B cell (primary cell): Measurements from ENCODE around the gene SLAMF9. TPM values are rescaled to one million over a fixed set of nuclear protein-coding genes. Genes with fewer than 3 reads are reported as not detected.

Experiments used
- ATAC-seq: fragments of 200-7000 bp; cut with Tn5 transposase; one replicate; pipeline ENCODE4 v1.10.0; 2021; ENCODE audit warnings: low read depth, mild to moderate bottlenecking, moderate number of reproducible peaks, moderate library complexity
- CTCF ChIA-PET: fragments of 350-600 bp; sonication (Branson Sonifier 250); formaldehyde crosslinking; loops from one replicate; lab custom pipeline; 2021; ENCODE audit warnings: antibody characterized with exemption, inconsistent platforms; lab: Charles Lee
- POLR2A ChIA-PET: fragments of 350-600 bp; sonication (Branson Sonifier 250); formaldehyde crosslinking; loops from one replicate; lab custom pipeline; 2021; ENCODE audit warnings: antibody characterized with exemption; lab: Charles Lee
- DNase-seq: peaks from one replicate; pipeline ENCODE4 v3.0.0; 2013
- H2AFZ ChIP-seq: 2 replicates; pipeline ENCODE4 v1.6.1; 2012; ENCODE audit warnings: mild to moderate bottlenecking, low read depth, low read length; ENCODE audit not compliant: insufficient read depth, poor library complexity, severe bottlenecking
- H3K27ac ChIP-seq, 2 donors: 1 replicate in 1 of 2; 2 replicates in 1 of 2; pipeline ENCODE4 v1.5.1; 2012 to 2013; ENCODE audit warnings: low read length in 2 of 2, mild to moderate bottlenecking in 2 of 2, moderate library complexity in 1 of 2
- H3K27me3 ChIP-seq, 4 experiments: fragments of 200-600 bp in 1 of 4; sonication (generic) in 1 of 4; replicated peaks in 1 of 4; 1 replicate in 2 of 4; 2 replicates in 2 of 4; pipeline versions ENCODE4 v1.6.1 to v1.7.0; 2013 to 2016; ENCODE audit warnings: low read length in 3 of 4, mild to moderate bottlenecking in 2 of 4, mixed read lengths in 1 of 4, moderate library complexity in 1 of 4; ENCODE audit not compliant: insufficient read depth in 4 of 4, control insufficient read depth in 3 of 4; ENCODE audit errors: control extremely low read depth in 1 of 4
- H3K36me3 ChIP-seq, 2 experiments: replicated peaks in 1 of 2; 1 replicate in 1 of 2; 2 replicates in 1 of 2; pipeline versions ENCODE4 v1.6.1 to v1.7.1; 2013; ENCODE audit warnings: low read length in 1 of 2; ENCODE audit not compliant: insufficient read depth in 2 of 2, control insufficient read depth in 1 of 2; ENCODE audit errors: control extremely low read depth in 1 of 2, extremely low read depth in 1 of 2
- H3K4me1 ChIP-seq, 2 donors: fragments of 200-600 bp in 1 of 2; sonication (generic) in 1 of 2; 1 replicate in 1 of 2; 2 replicates in 1 of 2; pipeline versions ENCODE4 v1.5.1 to v1.6.1; 2013 to 2017; ENCODE audit warnings: low read length in 2 of 2; ENCODE audit not compliant: control insufficient read depth in 2 of 2, insufficient read depth in 2 of 2
- H3K4me2 ChIP-seq: replicated peaks from 2 replicates; pipeline ENCODE3; 2012; ENCODE audit warnings: mild to moderate bottlenecking, low read depth, low read length; ENCODE audit not compliant: poor library complexity, severe bottlenecking
- H3K4me3 ChIP-seq, 5 experiments: fragments of 200-600 bp in 1 of 5; sonication (generic) in 1 of 5; 1 replicate in 3 of 5; 2 replicates in 2 of 5; pipeline versions ENCODE4 v1.5.1 to v1.7.0; 2011 to 2016; ENCODE audit warnings: low read length in 4 of 5, mild to moderate bottlenecking in 4 of 5, low read depth in 2 of 5, control low read depth in 1 of 5, moderate library complexity in 1 of 5; ENCODE audit not compliant: insufficient read depth in 1 of 5; ENCODE audit errors: control extremely low read depth in 1 of 5, extremely low read depth in 1 of 5
- H3K79me2 ChIP-seq: fragments of 200-600 bp; sonication (generic); one replicate; pipeline ENCODE4 v1.6.0; 2016; ENCODE audit warnings: low read length; ENCODE audit not compliant: control insufficient read depth, insufficient read depth
- H3K9ac ChIP-seq: fragments of 200-600 bp; sonication (generic); 2 replicates; pipeline ENCODE4 v1.6.1; 2017; ENCODE audit warnings: mild to moderate bottlenecking, low read length, moderate library complexity
- H3K9me3 ChIP-seq, 3 donors: one replicate each; pipeline versions ENCODE4 v1.6.1 to v1.7.1; 2013; ENCODE audit warnings: low read length in 2 of 3; ENCODE audit not compliant: control insufficient read depth in 2 of 3, insufficient read depth in 1 of 3; ENCODE audit errors: control extremely low read depth in 1 of 3
- H4K20me1 ChIP-seq: 2 replicates; pipeline ENCODE4 v1.6.0; 2012; ENCODE audit warnings: mild to moderate bottlenecking, low read length; ENCODE audit not compliant: insufficient read depth, control insufficient read depth, poor library complexity, severe bottlenecking
- H3K27ac Mint-ChIP-seq: one replicate; pipeline ENCODE4 v1.8.0; 2021; ENCODE audit warnings: mixed read lengths
- H3K27me3 Mint-ChIP-seq: one replicate; pipeline ENCODE4 v1.8.0; 2021; ENCODE audit warnings: mixed read lengths
- H3K4me1 Mint-ChIP-seq: one replicate; pipeline ENCODE4 v1.8.0; 2021; ENCODE audit warnings: mixed read lengths
- H3K4me3 Mint-ChIP-seq: one replicate; pipeline ENCODE4 v1.8.0; 2021; ENCODE audit warnings: mixed read lengths
- H3K9me3 Mint-ChIP-seq: one replicate; pipeline ENCODE4 v1.8.0; 2022; ENCODE audit warnings: mixed read lengths; ENCODE audit not compliant: insufficient read depth
- CTCF ChIP-seq: fragments of 200-600 bp; IDR thresholded peaks from one replicate; pipeline ENCODE4 v1.8.0; 2022; ENCODE audit warnings: antibody characterized with exemption, mild to moderate bottlenecking
- EZH2 ChIP-seq: IDR thresholded peaks from 2 replicates; pipeline ENCODE4 v1.6.1; 2012; ENCODE audit warnings: borderline replicate concordance, low read depth, mild to moderate bottlenecking, moderate library complexity, low read length; ENCODE audit not compliant: insufficient read depth, poor library complexity, severe bottlenecking
- WGBS: methylation state at CpG from one replicate; pipeline ENCODE4 v1.1.5; 2013; ENCODE audit warnings: missing lambda C conversion rate; ENCODE audit not compliant: insufficient coverage; 5-methylcytosine and 5-hydroxymethylcytosine counted together
- intact Hi-C: fragments of 100-400 bp; cut with micrococcal nuclease; formaldehyde crosslinking; loops from one replicate; pipeline ENCODE4 v1.10.0; 2022
- polyA plus RNA-seq: library from polyadenylated mRNA; depleted of rRNA; stranded (reverse); fragments of >200 nt; gene quantifications from 2 replicates; pipeline ENCODE4 v1.2.3, GENCODE V29; 2012
- total RNA-seq, 2 donors: library from RNA; stranded (reverse); fragments of 120-200 nt in 1 of 2; gene quantifications; 1 replicate in 1 of 2; 2 replicates in 1 of 2; pipeline versions ENCODE4 v1.2.3 to v1.2.4, GENCODE V29; 2013 to 2022

SLAMF9 gene
- total and polyA plus RNA-seq, 2 donors (not counting 1 experiment from before 2014, with no cell fraction given) = not detected

- CTCF ChIA-PET = interaction anchor here (1.6 kb wide), 1 partner anchor 13 kb away, joined by 8 read pairs; no protein-coding TSS in a partner anchor
- H3K4me2 ChIP-seq = no peak overlapping the region
- H3K4me1 Mint-ChIP-seq = peaks cover 5% of the 10 kb centered on the region
- 96% methylated on average over 2 of the region's 2 CpGs for WGBS
- H3K4me3 Mint-ChIP-seq = no peak overlapping the region
- peaks cover 44% of the 10 kb centered on the region for H3K27me3 Mint-ChIP-seq
- H3K27ac Mint-ChIP-seq = no peak overlapping the region
- no peak overlapping the region for H2AFZ ChIP-seq
- peaks cover 0 to 11% (median 7%) of the 10 kb centered on the region in 4 experiments for H3K27me3 ChIP-seq
- H3K4me1 ChIP-seq = no peaks in the 10 kb centered on the region
- TF ChIP-seq EZH2 = no peak
- no peak for TF ChIP-seq CTCF
- H3K79me2 ChIP-seq = no peaks in the 10 kb centered on the region
- H3K27ac ChIP-seq = no peak overlapping the region
- no peak overlapping the region for H3K4me3 ChIP-seq
- no peaks in the 10 kb centered on the region for H3K9me3 Mint-ChIP-seq
- H3K9me3 ChIP-seq = peaks cover 0 to 1% (median 0%) of the 10 kb centered on the region in 3 donors
- DNase-seq = no peak
- no peaks in the 10 kb centered on the region for H3K36me3 ChIP-seq
- no peak overlapping the region for H3K9ac ChIP-seq
- intact Hi-C loops = no loop called here
- no peaks in the 10 kb centered on the region for H4K20me1 ChIP-seq
- POLR2A ChIA-PET = no interaction called here
- no peak for ATAC-seq
These were observed 40.9 kb upstream of the SLAMF9 start for GRCh38 chr1:159994896-159995295.

- no peak overlapping the region for H3K27ac ChIP-seq
- H3K4me2 ChIP-seq = no peak overlapping the region
- CTCF ChIA-PET = interaction anchor here (1.0 to 1.6 kb wide), 2 partner anchors 11 to 14 kb away, joined by 4 to 8 read pairs; no protein-coding TSS in a partner anchor
- H3K36me3 ChIP-seq = no peaks in the 10 kb centered on the region
- Mint-ChIP-seq H3K27me3 (peaks cover 41% of the 10 kb centered on the region), H3K4me3 (no peak overlapping the region), H3K27ac (no peak overlapping the region), H3K9me3 (no peaks in the 10 kb centered on the region), H3K4me1 (peaks cover 5% of the 10 kb centered on the region)
- no peak overlapping the region for H3K9ac ChIP-seq
- intact Hi-C loops = no loop called here
- peaks cover 0 to 1% (median 0%) of the 10 kb centered on the region in 3 donors for H3K9me3 ChIP-seq
- no peaks in the 10 kb centered on the region for H3K4me1 ChIP-seq
- no peak overlapping the region for H2AFZ ChIP-seq
- WGBS = 80% methylated on average over 1 of the region's 2 CpGs
- H3K79me2 ChIP-seq = no peaks in the 10 kb centered on the region
- H3K4me3 ChIP-seq = no peak overlapping the region
- POLR2A ChIA-PET = interaction anchor here (0.7 kb wide), 2 partner anchors 71 to 136 kb away, joined by 5 to 6 read pairs; no protein-coding TSS in a partner anchor
- H3K27me3 ChIP-seq = peaks cover 0 to 11% (median 9%) of the 10 kb centered on the region in 4 experiments
- no peak for ATAC-seq
- TF ChIP-seq CTCF (no peak), EZH2 (no peak)
- H4K20me1 ChIP-seq = no peaks in the 10 kb centered on the region
- DNase-seq = no peak
These were observed 39.9 kb upstream of the SLAMF9 start for GRCh38 chr1:159993911-159994310.
